H1 (cell line): ENCODE data around the gene NRTN. TPM values are rescaled to one million over a fixed set of nuclear protein-coding genes. Genes with fewer than 3 reads are reported as not detected.

Source experiments
- CTCF ChIA-PET: fragments of 300-600 bp; sonication (Branson Sonifier 250); formaldehyde crosslinking; loops from one replicate; lab custom pipeline; 2021; ENCODE audit not compliant: partially characterized antibody; lab: Charles Lee
- POLR2A ChIA-PET: fragments of 300-600 bp; sonication (Branson Sonifier 250); formaldehyde crosslinking; loops from one replicate; lab custom pipeline; 2021; ENCODE audit warnings: inconsistent platforms; ENCODE audit not compliant: partially characterized antibody; lab: Charles Lee
- DNase-seq, 2 experiments: peaks; one replicate each; pipeline versions ENCODE4 v3.0.0 to v3.0.0-alpha.2; 2010 to 2022; ENCODE audit warnings: low spot score in 2 of 2, low read depth in 1 of 2, mixed read lengths in 1 of 2
- FAIRE-seq: peaks from 2 replicates; lab custom pipeline; 2011; peaks lifted over from hg19 to GRCh38; lab: Jason Lieb, UNC
- H2AFZ ChIP-seq: 2 replicates; pipeline ENCODE4 v1.8.1; 2012; ENCODE audit warnings: low read length, inconsistent platforms
- H2AK5ac ChIP-seq: 2 replicates; pipeline ENCODE4 v1.6.1; 2013; ENCODE audit warnings: low read depth, low read length
- H2BK120ac ChIP-seq: replicated peaks from 2 replicates; pipeline ENCODE3; 2013; ENCODE audit warnings: low read depth, low read length, inconsistent platforms
- H2BK12ac ChIP-seq: 2 replicates; pipeline ENCODE4 v1.6.1; 2013; ENCODE audit warnings: low read depth, low read length
- H2BK15ac ChIP-seq: 2 replicates; pipeline ENCODE4 v1.6.1; 2013; ENCODE audit warnings: low read length
- H2BK20ac ChIP-seq: 2 replicates; pipeline ENCODE4 v1.6.1; 2013; ENCODE audit warnings: low read length
- H2BK5ac ChIP-seq: 2 replicates; pipeline ENCODE4 v1.6.1; 2013; ENCODE audit warnings: low read depth, low read length
- H3K14ac ChIP-seq: 2 replicates; pipeline ENCODE4 v1.6.1; 2013; ENCODE audit warnings: inconsistent platforms; ENCODE audit not compliant: insufficient read length
- H3K18ac ChIP-seq: 2 replicates; pipeline ENCODE4 v1.6.1; 2013; ENCODE audit warnings: low read length; ENCODE audit errors: extremely low read depth
- H3K23ac ChIP-seq: 2 replicates; pipeline ENCODE4 v1.6.1; 2013; ENCODE audit warnings: inconsistent platforms; ENCODE audit not compliant: insufficient read length
- H3K23me2 ChIP-seq: 2 replicates; pipeline ENCODE4 v1.6.1; 2013; ENCODE audit warnings: low read depth, low read length
- H3K27ac ChIP-seq: 2 replicates; pipeline ENCODE4 v1.6.1; 2011; ENCODE audit warnings: low read depth, low read length, inconsistent platforms
- H3K27me3 ChIP-seq, 4 experiments: replicated peaks in 1 of 4; 1 replicate in 1 of 4; 2 replicates in 3 of 4; pipeline versions ENCODE4 v1.6.1 to v1.8.1; 2011 to 2013; ENCODE audit warnings: low read length in 3 of 4, mild to moderate bottlenecking in 3 of 4, inconsistent platforms in 2 of 4, mixed read lengths in 2 of 4, moderate library complexity in 1 of 4; ENCODE audit not compliant: control insufficient read depth in 3 of 4, insufficient read depth in 3 of 4; ENCODE audit errors: extremely low read depth in 1 of 4
- H3K36me3 ChIP-seq, 4 experiments: 2 replicates each; pipeline versions ENCODE4 v1.6.1 to v1.8.1; 2011 to 2013; ENCODE audit warnings: mild to moderate bottlenecking in 4 of 4, low read length in 3 of 4, moderate library complexity in 2 of 4, control low read depth in 1 of 4, inconsistent platforms in 1 of 4; ENCODE audit not compliant: insufficient read depth in 4 of 4, control insufficient read depth in 2 of 4
- H3K4ac ChIP-seq: replicated peaks from 2 replicates; pipeline ENCODE3; 2013; ENCODE audit warnings: low read length, low read depth, mixed read lengths, inconsistent platforms; ENCODE audit not compliant: insufficient read length
- H3K4me1 ChIP-seq, 4 experiments: replicated peaks in 1 of 4; 1 replicate in 1 of 4; 2 replicates in 3 of 4; pipeline versions ENCODE4 v1.6.1 to v1.8.1; 2011 to 2013; ENCODE audit warnings: low read length in 3 of 4, inconsistent platforms in 2 of 4, mixed read lengths in 1 of 4; ENCODE audit not compliant: insufficient read depth in 4 of 4, control insufficient read depth in 3 of 4
- H3K4me2 ChIP-seq, 2 experiments: 2 replicates each; pipeline versions ENCODE4 v1.6.1 to v1.8.1; 2011 to 2013; ENCODE audit warnings: low read depth in 2 of 2, low read length in 2 of 2, control low read depth in 1 of 2, inconsistent platforms in 1 of 2, mild to moderate bottlenecking in 1 of 2; ENCODE audit not compliant: insufficient read depth in 1 of 2
- H3K4me3 ChIP-seq, 4 experiments: fragments of 200-600, 300-600 bp in 1 of 4; sonication (generic), shearing (Covaris generic), sonication (Bioruptor Twin) in 1 of 4; 2 replicates each; pipeline versions ENCODE4 v1.5.1 to v1.8.1; 2011 to 2016; ENCODE audit warnings: low read length in 4 of 4, low read depth in 3 of 4, control low read depth in 2 of 4, inconsistent platforms in 2 of 4, mild to moderate bottlenecking in 2 of 4, mixed read lengths in 1 of 4, moderate library complexity in 1 of 4; ENCODE audit not compliant: insufficient read depth in 2 of 4; ENCODE audit errors: extremely low read depth in 1 of 4
- H3K56ac ChIP-seq: replicated peaks from 2 replicates; pipeline ENCODE3; 2013; ENCODE audit warnings: low read depth, mild to moderate bottlenecking, mixed read lengths, low read length, inconsistent platforms; ENCODE audit not compliant: insufficient read length
- H3K79me1 ChIP-seq: 2 replicates; pipeline ENCODE4 v1.6.1; 2013; ENCODE audit warnings: low read depth, low read length, control low read depth
- H3K79me2 ChIP-seq, 2 experiments: 2 replicates each; pipeline versions ENCODE4 v1.6.1 to v1.8.1; 2012 to 2013; ENCODE audit warnings: low read length in 2 of 2, mild to moderate bottlenecking in 2 of 2, inconsistent platforms in 1 of 2; ENCODE audit not compliant: insufficient read depth in 2 of 2, control insufficient read depth in 1 of 2
- H3K9ac ChIP-seq, 4 experiments: replicated peaks in 1 of 4; 1 replicate in 1 of 4; 2 replicates in 3 of 4; pipeline versions ENCODE4 v1.6.1 to v1.8.1; 2011 to 2013; ENCODE audit warnings: low read depth in 3 of 4, low read length in 3 of 4, control low read depth in 2 of 4, mild to moderate bottlenecking in 2 of 4, moderate library complexity in 2 of 4, inconsistent platforms in 1 of 4; ENCODE audit errors: extremely low read depth in 1 of 4
- H3K9me3 ChIP-seq, 2 experiments: 2 replicates each; pipeline versions ENCODE4 v1.6.1 to v1.8.1; 2012 to 2013; ENCODE audit warnings: mild to moderate bottlenecking in 2 of 2, moderate library complexity in 2 of 2, control low read depth in 1 of 2, inconsistent platforms in 1 of 2, low read depth in 1 of 2, low read length in 1 of 2, mixed read lengths in 1 of 2; ENCODE audit not compliant: insufficient read depth in 2 of 2
- H4K20me1 ChIP-seq, 2 experiments: replicated peaks in 1 of 2; 2 replicates each; pipeline versions ENCODE3 to v1.8.1; 2011 to 2013; ENCODE audit warnings: inconsistent platforms in 2 of 2, low read length in 2 of 2, mild to moderate bottlenecking in 1 of 2; ENCODE audit not compliant: insufficient read depth in 2 of 2, control insufficient read depth in 1 of 2
- H4K5ac ChIP-seq: 2 replicates; pipeline ENCODE4 v1.6.1; 2013; ENCODE audit warnings: low read length, low read depth, mixed read lengths, inconsistent platforms; ENCODE audit not compliant: insufficient read length
- H4K8ac ChIP-seq: 2 replicates; pipeline ENCODE4 v1.8.0; 2013; ENCODE audit warnings: mild to moderate bottlenecking, moderate library complexity, low read length, inconsistent platforms; ENCODE audit not compliant: insufficient read depth; ENCODE audit errors: extremely low read depth
- H4K91ac ChIP-seq: replicated peaks from 2 replicates; pipeline ENCODE3; 2013; ENCODE audit warnings: low read length, mixed read lengths, inconsistent platforms; ENCODE audit not compliant: insufficient read length
- JUN ChIP-seq: IDR thresholded peaks from 2 replicates; pipeline ENCODE4 v1.6.1; 2011; ENCODE audit warnings: low read depth, mild to moderate bottlenecking, improper control_type of control experiment, low read length
- KDM1A ChIP-seq: fragments of 200-600, 300-600 bp; sonication (generic); IDR thresholded peaks from 2 replicates; pipeline ENCODE4 v1.7.1; 2016; ENCODE audit warnings: mild to moderate bottlenecking, low read length, borderline replicate concordance
- NRF1 ChIP-seq: IDR thresholded peaks from 2 replicates; pipeline ENCODE4 v1.6.1; 2011; ENCODE audit warnings: mild to moderate bottlenecking, low read depth, low read length, improper control_type of control experiment
- SIRT6 ChIP-seq: IDR thresholded peaks from one replicate; pipeline ENCODE4 v1.7.1; 2012; ENCODE audit warnings: low read length, inconsistent platforms
- SP1 ChIP-seq: IDR thresholded peaks from 2 replicates; pipeline ENCODE4 v1.6.1; 2011; ENCODE audit warnings: low read depth, low read length
- USF2 ChIP-seq: IDR thresholded peaks from 2 replicates; pipeline ENCODE4 v1.6.1; 2011; ENCODE audit warnings: low read length, improper control_type of control experiment
- WGBS, 2 experiments: shearing (Covaris generic) in 1 of 2; methylation state at CpG; one replicate each; pipeline versions ENCODE4 v1.1.6 to v1.1.7; 2013 to 2015; ENCODE audit warnings: low lambda C conversion rate in 2 of 2, mixed read lengths in 2 of 2, inconsistent platforms in 1 of 2, low coverage in 1 of 2, missing lambda C conversion rate in 1 of 2; ENCODE audit not compliant: insufficient replicate concordance in 2 of 2, insufficient coverage in 1 of 2, insufficient read length in 1 of 2; ENCODE audit errors: extremely low coverage in 1 of 2, missing lambda C conversion rate in 1 of 2; 5-methylcytosine and 5-hydroxymethylcytosine counted together
- polyA plus RNA-seq, 7 experiments: library from polyadenylated mRNA; depleted of rRNA in 3 of 7; stranded (reverse) in 5 of 7; unstranded in 2 of 7; fragments of >200 nt in 5 of 7; fragments of 200-250 nt in 2 of 7; gene quantifications; 1 replicate in 5 of 7; 2 replicates in 1 of 7; 4 replicates in 1 of 7; pipeline versions ENCODE4 v1.2.1 to v1.2.3, GENCODE V29; 2011 to 2013; ENCODE audit warnings: missing spikeins in 2 of 7, mixed read lengths in 2 of 7
- total RNA-seq: library from RNA; stranded (reverse); fragmentation: NEBNext Ultra II Directional; extraction: Animal tissue kit (Norgen Biotek cat#: 25700); gene quantifications from 2 replicates; pipeline ENCODE4 v1.2.1, GENCODE V29; 2021

The NRTN gene
- total and polyA plus RNA-seq, 2 of the 8 experiments (the other 6 are each of a cell fraction or from before 2014, with no cell fraction given): 3.9 to 5.3 TPM

GRCh38 chr19:5790559-5791520, 14.0 kb upstream of the NRTN start, which contains the start of gene DUS3L:
DUS3L (minus strand) TSS chr19:5791163; CDS start chr19:5791141, 22 bp downstream.
- Histone ChIP-seq H2AFZ (no peak within 1 kb of the TSS), H3K23me2 (peaks cover 3% of the 10 kb centered on the region; the same call in 1 of the 2 replicates)
- peak; percentile 98 for FAIRE-seq
- TF ChIP-seq USF2 (peak; percentile 96), KDM1A (no peak), SIRT6 (no peak), SP1 (peak; percentile 73; the same call in 1 of the 2 replicates), JUN (no peak), NRF1 (peak; percentile 67)

More at GRCh38 chr19:5790559-5791520, 14.0 kb upstream of the NRTN start, which contains the start of gene DUS3L:
- H4K5ac ChIP-seq: peak within 1 kb of the TSS; percentile 57
- H3K27me3 ChIP-seq: no peaks in the 10 kb centered on the region
- peak within 1 kb of the TSS; percentile 98 for H2BK5ac ChIP-seq
- no peaks in the 10 kb centered on the region for H3K9me3 ChIP-seq
- H3K4me3 ChIP-seq: peak within 1 kb of the TSS; percentile 77 to 92 (median 82)
- WGBS, 2 experiments: 11% methylated on average over 71 of the region's 72 CpGs; no CpG with 5 or more reads in 1 of the 2 experiments
- H2AK5ac ChIP-seq: 0 out of 2 replicates have a peak within 1 kb of the TSS, but pooled peaks have one; percentile 34
- H3K14ac ChIP-seq: no peak within 1 kb of the TSS
- CTCF ChIA-PET: interaction anchor here (0.8 to 3.0 kb wide), 6 partner anchors 13 to 231 kb away, joined by 3 to 13 read pairs (median 4); partner anchors contain the start of gene NRTN
- peak within 1 kb of the TSS; percentile 98 for H4K8ac ChIP-seq
- H3K79me1 ChIP-seq: peaks cover 5% of the 10 kb centered on the region; the same call in 1 of the 2 replicates
- peak within 1 kb of the TSS; percentile 69 for H4K91ac ChIP-seq
- H3K36me3 ChIP-seq: peaks cover 20 to 33% (median 29%) of the 10 kb centered on the region in 4 experiments
- POLR2A ChIA-PET: interaction anchor here (0.8 to 4.5 kb wide), 19 partner anchors 9 to 187 kb away, joined by 3 to 32 read pairs (median 5); partner anchors contain the start of genes CATSPERD, LONP1, NDUFA11 and RANBP3
- peak; percentile 94 to 95 for DNase-seq
- no peak within 1 kb of the TSS for H2BK120ac ChIP-seq
- H3K23ac ChIP-seq: no peak within 1 kb of the TSS
- 0 out of 2 replicates have a peak within 1 kb of the TSS, but pooled peaks have one; percentile 72 for H2BK15ac ChIP-seq
- H3K9ac ChIP-seq: peak within 1 kb of the TSS in 3 of 4 experiments; percentile 73 to 92 (median 89); a peak in 6 of 7 replicates
- H2BK12ac ChIP-seq: peak within 1 kb of the TSS; percentile 84; the same call in 1 of the 2 replicates
- peak within 1 kb of the TSS; percentile 40 for H3K56ac ChIP-seq
- H3K18ac ChIP-seq: peak within 1 kb of the TSS; percentile 95
- no peaks in the 10 kb centered on the region; a peak in 1 of 7 replicates for H3K4me1 ChIP-seq
- no peaks in the 10 kb centered on the region for H3K79me2 ChIP-seq
- H4K20me1 ChIP-seq: peaks cover 0 to 10% of the 10 kb centered on the region in 2 experiments
- H3K4me2 ChIP-seq: peak within 1 kb of the TSS; percentile 52 to 79
- H3K4ac ChIP-seq: peak within 1 kb of the TSS; percentile 75
- H3K27ac ChIP-seq: peak within 1 kb of the TSS; percentile 91
- H2BK20ac ChIP-seq: no peak within 1 kb of the TSS
